ENCODE data around the gene TRIP4. TPM values are rescaled to one million over a fixed set of nuclear protein-coding genes. Genes with fewer than 3 reads are reported as not detected.
A peak's percentile ranks its signal among the peaks of the same experiment; 100 is the strongest.

TRIP4 gene
- total and polyA plus RNA-seq, 12 donors, result 5.6 to 56.7 (median 18.2) TPM

DNA sequence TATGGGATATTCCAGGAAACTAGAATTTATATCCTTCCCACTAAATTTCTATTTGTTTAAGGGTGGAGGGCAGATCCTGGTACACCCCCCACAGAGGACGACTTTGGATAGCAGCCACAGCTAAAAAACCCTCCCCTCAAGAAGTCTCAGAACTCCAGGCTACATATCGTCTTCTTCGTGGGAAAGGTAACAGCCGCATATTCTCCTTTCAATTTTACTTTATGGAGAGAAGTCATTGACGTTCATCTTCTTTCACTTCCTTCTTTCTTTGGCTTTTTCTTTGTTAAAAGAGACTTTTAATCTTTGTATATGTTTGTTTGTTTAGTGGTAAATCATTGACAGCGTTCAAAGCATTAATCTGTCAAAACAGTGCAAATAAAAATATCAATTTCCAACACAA is 36.3 kb downstream of the TRIP4 start:
- DNase-seq, result no peak
- no peaks in the 10 kb centered on the region for H3K9me3 ChIP-seq (replicated peaks in 1 of 3)
- no peak overlapping the region for H3K27ac ChIP-seq
- no peaks in the 10 kb centered on the region for H3K4me1 ChIP-seq (replicated peaks in 1 of 2)
- WGBS, 4 donors, result 74 to 84% (median 77%) methylated on average over 6 of the region's 6 CpGs
- no peak for TF ChIP-seq POLR2A (IDR thresholded peaks at IDR 0.05)
- H3K4me3 ChIP-seq, result no peak overlapping the region
- intact Hi-C loops (cut with DNase I), result no loop called here
- H3K36me3 ChIP-seq (replicated peaks in 1 of 2), result peaks cover 0 to 43% of the 10 kb centered on the region in 2 donors
- no peaks in the 10 kb centered on the region for H3K27me3 ChIP-seq

DNA sequence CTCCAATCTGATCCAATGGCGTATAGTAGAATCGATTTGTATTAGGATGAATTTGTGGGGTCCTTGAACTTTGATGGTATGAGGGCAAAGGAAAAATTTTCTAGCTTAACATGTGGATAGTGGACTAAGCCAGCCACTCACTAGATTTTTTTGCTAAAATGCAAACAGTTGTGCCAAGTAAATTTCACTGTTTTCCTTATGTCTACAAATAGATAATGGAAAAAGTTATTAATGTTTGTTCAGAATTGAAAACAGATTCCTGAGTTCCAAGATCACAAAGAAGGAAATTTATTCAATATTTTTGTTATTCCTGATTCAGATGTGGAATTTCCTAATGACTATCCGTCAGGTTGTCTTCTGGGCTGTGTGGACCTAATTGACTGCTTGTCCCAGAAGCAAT is 37.6 kb downstream of the TRIP4 start:
- peaks cover 0 to 41% of the 10 kb centered on the region in 2 donors for H3K36me3 ChIP-seq (replicated peaks in 1 of 2)
- no peaks in the 10 kb centered on the region for H3K9me3 ChIP-seq (replicated peaks in 1 of 3)
- H3K27ac ChIP-seq, result no peak overlapping the region
- no peak overlapping the region for H3K4me3 ChIP-seq
- WGBS, 4 donors, result 58 to 69% (median 63%) methylated on average over 3 of the region's 3 CpGs
- intact Hi-C loops (cut with DNase I), result loop anchor here in 1 of 2 donors (5.0 kb wide), 1 partner anchor 257 kb away; no protein-coding TSS in a partner anchor
- H3K4me1 ChIP-seq (replicated peaks in 1 of 2), result peaks cover 7 to 10% of the 10 kb centered on the region in 2 donors
- TF ChIP-seq, protein P1, sequence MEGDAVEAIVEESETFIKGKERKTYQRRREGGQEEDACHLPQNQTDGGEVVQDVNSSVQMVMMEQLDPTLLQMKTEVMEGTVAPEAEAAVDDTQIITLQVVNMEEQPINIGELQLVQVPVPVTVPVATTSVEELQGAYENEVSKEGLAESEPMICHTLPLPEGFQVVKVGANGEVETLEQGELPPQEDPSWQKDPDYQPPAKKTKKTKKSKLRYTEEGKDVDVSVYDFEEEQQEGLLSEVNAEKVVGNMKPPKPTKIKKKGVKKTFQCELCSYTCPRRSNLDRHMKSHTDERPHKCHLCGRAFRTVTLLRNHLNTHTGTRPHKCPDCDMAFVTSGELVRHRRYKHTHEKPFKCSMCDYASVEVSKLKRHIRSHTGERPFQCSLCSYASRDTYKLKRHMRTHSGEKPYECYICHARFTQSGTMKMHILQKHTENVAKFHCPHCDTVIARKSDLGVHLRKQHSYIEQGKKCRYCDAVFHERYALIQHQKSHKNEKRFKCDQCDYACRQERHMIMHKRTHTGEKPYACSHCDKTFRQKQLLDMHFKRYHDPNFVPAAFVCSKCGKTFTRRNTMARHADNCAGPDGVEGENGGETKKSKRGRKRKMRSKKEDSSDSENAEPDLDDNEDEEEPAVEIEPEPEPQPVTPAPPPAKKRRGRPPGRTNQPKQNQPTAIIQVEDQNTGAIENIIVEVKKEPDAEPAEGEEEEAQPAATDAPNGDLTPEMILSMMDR (IDR thresholded peaks at IDR 0.05), result no peak
- TF ChIP-seq POLR2A (IDR thresholded peaks at IDR 0.05), result no peak
- H3K27me3 ChIP-seq, result no peaks in the 10 kb centered on the region
- DNase-seq, result no peak

DNA sequence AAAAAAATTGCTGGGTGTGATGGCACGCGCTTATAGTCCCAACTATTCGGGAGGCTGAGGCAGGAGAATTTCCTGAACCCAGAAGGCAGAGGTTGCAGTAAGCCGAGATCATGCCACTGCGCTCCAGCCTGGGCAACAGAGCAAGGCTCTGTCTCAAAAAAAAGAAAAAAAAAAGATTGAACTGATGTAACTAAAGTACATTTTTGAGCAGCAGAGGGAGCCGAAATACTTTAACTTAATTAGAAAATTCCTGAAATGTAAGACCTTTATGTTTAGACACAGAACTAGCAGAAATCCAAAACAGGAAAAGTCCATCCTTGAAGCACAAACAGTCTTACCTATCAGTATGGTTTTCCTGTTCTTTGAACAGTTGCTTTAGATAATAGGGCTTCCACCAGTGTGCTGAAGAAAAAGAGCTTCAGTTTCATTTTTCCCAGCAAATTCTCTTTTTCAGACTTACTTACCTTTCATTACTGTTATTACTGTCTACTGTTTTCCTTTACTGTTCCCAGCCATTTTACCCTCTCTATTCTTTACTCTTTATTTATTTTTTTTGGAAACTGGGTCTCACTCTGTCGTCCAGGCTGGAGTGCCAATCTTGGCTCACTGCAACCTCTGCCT is 39.3 kb downstream of the TRIP4 start:
- Histone ChIP-seq H3K9me3 (replicated peaks in 1 of 3) (no peaks in the 10 kb centered on the region), H3K36me3 (replicated peaks in 1 of 2) (peaks cover 0 to 33% of the 10 kb centered on the region in 2 donors), H3K4me1 (replicated peaks in 1 of 2) (peaks cover 13 to 18% of the 10 kb centered on the region in 2 donors), H3K4me3 (no peak overlapping the region), H3K27me3 (no peaks in the 10 kb centered on the region), H3K27ac (no peak overlapping the region)
- 60 to 72% (median 68%) methylated on average over 7 of the region's 7 CpGs for WGBS, 4 donors
- peak in 1 of 7 donors; percentile 14 for DNase-seq
- intact Hi-C loops (cut with DNase I), result loop anchor here in 1 of 2 donors (5.0 kb wide), 1 partner anchor 255 kb away; no protein-coding TSS in a partner anchor
- TF ChIP-seq POLR2A (IDR thresholded peaks at IDR 0.05), result no peak
- TF ChIP-seq, protein P1 (IDR thresholded peaks at IDR 0.05), result peak in 5 of 6 experiments; percentile 29 to 59 (median 40)

DNA sequence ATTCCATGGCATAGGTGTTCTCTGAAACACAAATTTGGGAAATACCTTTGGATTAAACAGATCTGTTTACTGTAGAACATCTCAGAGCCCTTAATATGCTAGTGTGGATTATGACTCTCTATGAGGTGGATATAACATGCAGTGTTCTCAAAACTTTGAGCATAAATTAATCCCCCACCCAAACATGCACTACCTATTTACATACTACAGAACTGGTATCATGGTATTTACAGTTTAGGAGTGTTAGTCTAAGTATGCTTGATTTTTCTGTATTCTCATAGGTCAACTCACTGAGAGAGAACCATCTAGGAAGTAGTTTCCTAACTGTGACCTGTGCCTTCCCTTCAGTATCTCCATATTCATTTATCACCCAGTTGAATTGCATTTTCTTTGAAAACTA is 41.8 kb downstream of the TRIP4 start:
- Histone ChIP-seq H3K4me1 (replicated peaks in 1 of 2) (peaks cover 13 to 18% of the 10 kb centered on the region in 2 donors), H3K27me3 (no peaks in the 10 kb centered on the region), H3K4me3 (no peak overlapping the region), H3K27ac (peak overlapping the region in 2 of 5 donors; percentile 38 to 56), H3K36me3 (replicated peaks in 1 of 2) (peaks cover 0 to 24% of the 10 kb centered on the region in 2 donors), H3K9me3 (replicated peaks in 1 of 3) (no peaks in the 10 kb centered on the region)
- DNase-seq, result no peak
- TF ChIP-seq, protein P1 (IDR thresholded peaks at IDR 0.05), result no peak
- no peak for TF ChIP-seq POLR2A (IDR thresholded peaks at IDR 0.05)
- intact Hi-C loops (cut with DNase I), result loop anchor here in 1 of 2 donors (5.0 kb wide), 1 partner anchor 253 kb away; no protein-coding TSS in a partner anchor

Data from adrenal gland (tissue), 12 donors.